ENCODE data around the gene PSMB7. TPM values are rescaled to one million over a fixed set of nuclear protein-coding genes. Genes with fewer than 3 reads are reported as not detected.

PSMB7 gene
- total RNA-seq, 2 experiments from 2014 or later = 164 to 186 TPM

DNA sequence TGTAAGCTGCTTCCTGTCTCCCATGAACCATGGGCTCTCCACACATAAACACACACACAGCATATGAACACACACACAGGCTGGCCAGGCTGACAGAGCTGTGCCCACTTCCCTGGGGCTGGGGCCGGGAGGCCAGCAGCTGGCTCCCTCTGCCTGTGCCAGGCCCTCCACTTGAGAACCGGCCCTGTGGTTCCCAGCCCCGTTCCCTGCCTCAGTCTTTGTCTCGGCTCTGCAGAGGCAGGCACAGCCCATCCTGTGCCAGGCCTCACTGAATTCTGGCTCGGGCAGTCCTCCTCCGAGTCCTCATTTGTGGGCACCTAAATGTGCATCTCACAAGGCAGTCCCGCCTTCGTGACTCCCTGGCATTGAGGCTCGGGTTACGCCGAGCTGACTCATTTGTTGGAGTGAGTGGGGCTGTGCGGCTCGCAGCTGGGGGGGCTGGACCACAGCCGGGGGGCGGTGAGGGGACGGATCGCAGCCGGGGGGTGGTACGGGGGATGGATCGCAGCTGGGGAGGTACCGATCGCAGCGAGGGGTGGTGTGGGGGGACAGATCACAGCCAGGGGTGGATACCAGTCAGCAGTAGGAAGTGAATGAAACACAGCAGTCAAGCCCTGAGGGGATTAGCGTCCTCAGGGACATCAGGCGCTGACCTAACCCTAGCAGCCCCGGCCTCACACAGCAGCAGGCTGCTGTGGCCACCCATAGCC lies 72.3 kb downstream of the PSMB7 start:
- H4K20me1 ChIP-seq (ENCODE audit: insufficient read depth, low read length) = no peaks in the 10 kb centered on the region

DNA sequence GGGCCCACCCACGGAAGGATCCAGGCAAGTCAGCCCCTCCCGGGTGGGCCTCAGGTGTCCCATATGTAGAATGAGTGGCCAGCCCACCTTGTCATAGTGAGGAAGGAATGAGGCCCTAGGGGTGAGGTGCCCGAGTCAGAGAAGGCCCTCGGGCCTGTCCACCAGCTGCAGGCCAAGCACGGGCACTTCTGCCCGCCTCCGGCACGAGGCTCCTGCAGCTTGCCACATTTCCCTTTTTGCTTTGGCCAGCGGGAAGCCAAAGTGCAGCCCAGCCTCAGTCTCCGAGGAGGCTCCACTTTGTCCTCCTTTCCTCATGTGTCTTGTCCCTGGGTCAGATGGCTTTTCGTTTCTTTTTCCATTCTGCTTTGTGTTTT lies 72.9 kb downstream of the PSMB7 start:
- POLR2A ChIA-PET = no interaction called here
- TF ChIP-seq, protein P1, sequence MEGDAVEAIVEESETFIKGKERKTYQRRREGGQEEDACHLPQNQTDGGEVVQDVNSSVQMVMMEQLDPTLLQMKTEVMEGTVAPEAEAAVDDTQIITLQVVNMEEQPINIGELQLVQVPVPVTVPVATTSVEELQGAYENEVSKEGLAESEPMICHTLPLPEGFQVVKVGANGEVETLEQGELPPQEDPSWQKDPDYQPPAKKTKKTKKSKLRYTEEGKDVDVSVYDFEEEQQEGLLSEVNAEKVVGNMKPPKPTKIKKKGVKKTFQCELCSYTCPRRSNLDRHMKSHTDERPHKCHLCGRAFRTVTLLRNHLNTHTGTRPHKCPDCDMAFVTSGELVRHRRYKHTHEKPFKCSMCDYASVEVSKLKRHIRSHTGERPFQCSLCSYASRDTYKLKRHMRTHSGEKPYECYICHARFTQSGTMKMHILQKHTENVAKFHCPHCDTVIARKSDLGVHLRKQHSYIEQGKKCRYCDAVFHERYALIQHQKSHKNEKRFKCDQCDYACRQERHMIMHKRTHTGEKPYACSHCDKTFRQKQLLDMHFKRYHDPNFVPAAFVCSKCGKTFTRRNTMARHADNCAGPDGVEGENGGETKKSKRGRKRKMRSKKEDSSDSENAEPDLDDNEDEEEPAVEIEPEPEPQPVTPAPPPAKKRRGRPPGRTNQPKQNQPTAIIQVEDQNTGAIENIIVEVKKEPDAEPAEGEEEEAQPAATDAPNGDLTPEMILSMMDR (conservative IDR thresholded peaks at IDR 0.05; ENCODE audit: low read length) = no peak
- TF ChIP-seq EZH2phosphoT487 (IDR thresholded peaks at IDR 0.05; ENCODE audit: borderline replicate concordance, low read depth, low read length) = no peak
- Histone ChIP-seq H2AFZ (ENCODE audit: low read length) (no peak overlapping the region), H3K4me2 (ENCODE audit: low read length) (no peak overlapping the region), H3K4me1 (ENCODE audit: insufficient read depth, low read length, poor library complexity, severe bottlenecking) (no peaks in the 10 kb centered on the region), H3K27ac (ENCODE audit: low read depth, low read length, poor library complexity, severe bottlenecking) (no peak overlapping the region), H4K20me1 (ENCODE audit: insufficient read depth, low read length) (no peaks in the 10 kb centered on the region), H3K79me2 (ENCODE audit: insufficient read depth, low read depth, low read length) (no peaks in the 10 kb centered on the region), H3K4me3 (ENCODE audit: low read depth, low read length, poor library complexity, severe bottlenecking) (no peak overlapping the region), H3K9me3 (ENCODE audit: low read length) (no peaks in the 10 kb centered on the region), H3K36me3 (ENCODE audit: insufficient read depth, low read length) (peaks cover 10% of the 10 kb centered on the region; the same call in 1 of the 2 replicates), H3K9me2 (ENCODE audit: insufficient read depth, low read length) (no peaks in the 10 kb centered on the region)
- BruUV-seq (replicated peaks) = no TSS peak
- intact Hi-C loops (cut with micrococcal nuclease; ENCODE audit: unreplicated experiment) = no loop called here
- DNase-seq (ENCODE audit: low spot score) = no peak
- CTCF ChIA-PET (ENCODE audit: unreplicated experiment) = interaction anchor here (0.6 kb wide), 1 partner anchor 23 kb away, joined by 3 read pairs; no protein-coding TSS in a partner anchor

More for the DNA sequence above, 72.3 kb downstream of the PSMB7 start:
- Histone ChIP-seq H3K9me2 (ENCODE audit: insufficient read depth, low read length) (no peaks in the 10 kb centered on the region), H3K9me3 (ENCODE audit: low read length) (no peaks in the 10 kb centered on the region), H3K4me2 (ENCODE audit: low read length) (no peak overlapping the region), H3K79me2 (ENCODE audit: insufficient read depth, low read depth, low read length) (no peaks in the 10 kb centered on the region), H3K36me3 (ENCODE audit: insufficient read depth, low read length) (peaks cover 11% of the 10 kb centered on the region; the same call in 1 of the 2 replicates), H3K4me3 (ENCODE audit: low read depth, low read length, poor library complexity, severe bottlenecking) (no peak overlapping the region), H3K4me1 (ENCODE audit: insufficient read depth, low read length, poor library complexity, severe bottlenecking) (no peaks in the 10 kb centered on the region), H3K27ac (ENCODE audit: low read depth, low read length, poor library complexity, severe bottlenecking) (no peak overlapping the region), H2AFZ (ENCODE audit: low read length) (no peak overlapping the region)
- no peak for DNase-seq (ENCODE audit: low spot score)
- BruUV-seq (replicated peaks) = no TSS peak
- POLR2A ChIA-PET = no interaction called here
- intact Hi-C loops (cut with micrococcal nuclease; ENCODE audit: unreplicated experiment) = no loop called here
- CTCF ChIA-PET (ENCODE audit: unreplicated experiment) = interaction anchor here (0.6 kb wide), 1 partner anchor 23 kb away, joined by 3 read pairs; no protein-coding TSS in a partner anchor
- TF ChIP-seq, protein P1 (conservative IDR thresholded peaks at IDR 0.05; ENCODE audit: low read length) = no peak
- no peak for TF ChIP-seq EZH2phosphoT487 (IDR thresholded peaks at IDR 0.05; ENCODE audit: borderline replicate concordance, low read depth, low read length)

DNA sequence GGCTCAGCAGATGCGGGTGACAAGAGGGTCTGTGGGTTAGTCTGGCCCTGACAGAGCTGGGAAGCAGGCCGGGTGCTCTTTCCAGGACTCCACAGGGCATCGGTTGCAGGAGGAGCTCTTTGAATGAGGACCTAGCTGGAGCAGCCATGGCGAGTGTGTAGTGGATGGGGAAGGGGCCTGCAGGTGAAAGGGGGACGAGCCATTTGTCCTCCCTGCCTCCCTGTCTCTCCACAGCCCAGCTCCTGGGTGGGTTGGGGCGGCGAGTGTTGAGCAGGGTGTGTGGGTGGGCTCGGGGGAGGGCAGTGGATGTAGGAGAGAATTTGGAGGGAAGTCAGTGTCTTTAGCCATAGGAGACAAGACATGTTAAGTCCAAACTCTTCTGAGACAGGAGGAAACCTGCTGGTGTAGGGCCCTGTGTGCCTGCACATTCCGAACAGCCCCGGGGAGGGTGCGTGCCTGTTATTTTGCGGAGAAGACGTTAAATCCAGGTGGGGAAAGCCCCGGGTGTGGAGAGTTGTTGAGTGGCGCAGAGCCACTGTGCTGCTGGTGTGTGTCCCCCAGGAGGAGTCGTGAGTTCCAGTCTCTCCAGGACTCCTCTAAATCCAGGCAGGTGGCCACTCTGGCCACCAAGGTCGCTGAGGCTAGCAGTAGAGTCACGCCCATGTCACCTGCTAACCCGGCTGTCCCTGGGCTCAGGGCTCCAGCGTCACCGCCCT lies 73.6 kb downstream of the PSMB7 start:
- DNase-seq (ENCODE audit: low spot score) = no peak
- TF ChIP-seq, protein P1 (conservative IDR thresholded peaks at IDR 0.05; ENCODE audit: low read length) = no peak
- no peak for TF ChIP-seq EZH2phosphoT487 (IDR thresholded peaks at IDR 0.05; ENCODE audit: borderline replicate concordance, low read depth, low read length)
- Histone ChIP-seq H3K4me1 (ENCODE audit: insufficient read depth, low read length, poor library complexity, severe bottlenecking) (no peaks in the 10 kb centered on the region), H3K27ac (ENCODE audit: low read depth, low read length, poor library complexity, severe bottlenecking) (no peak overlapping the region), H3K9me2 (ENCODE audit: insufficient read depth, low read length) (no peaks in the 10 kb centered on the region), H2AFZ (ENCODE audit: low read length) (no peak overlapping the region), H3K4me3 (ENCODE audit: low read depth, low read length, poor library complexity, severe bottlenecking) (no peak overlapping the region), H3K79me2 (ENCODE audit: insufficient read depth, low read depth, low read length) (no peaks in the 10 kb centered on the region), H3K36me3 (ENCODE audit: insufficient read depth, low read length) (peaks cover 10% of the 10 kb centered on the region; the same call in 1 of the 2 replicates), H4K20me1 (ENCODE audit: insufficient read depth, low read length) (no peaks in the 10 kb centered on the region), H3K4me2 (ENCODE audit: low read length) (no peak overlapping the region), H3K9me3 (ENCODE audit: low read length) (no peaks in the 10 kb centered on the region)
- POLR2A ChIA-PET = no interaction called here
- CTCF ChIA-PET (ENCODE audit: unreplicated experiment) = no interaction called here
- intact Hi-C loops (cut with micrococcal nuclease; ENCODE audit: unreplicated experiment) = no loop called here
- BruUV-seq (replicated peaks) = no TSS peak
